Choroid plexus epithelial cell (primary cell): Measurements from ENCODE around the gene SDF4.

Experiments
- DNase-seq: peaks from one replicate; pipeline ENCODE4 v3.0.0-alpha.2; 2010; ENCODE audit warnings: low read depth
- H3K4me3 ChIP-seq: 2 replicates; pipeline ENCODE4 v1.5.1; 2011; ENCODE audit warnings: low read depth, mild to moderate bottlenecking, control low read depth, low read length, moderate library complexity
- TF ChIP-seq, protein P1 (sequence below): conservative IDR thresholded peaks from 2 replicates; pipeline ENCODE4 v1.5.1; 2011; ENCODE audit warnings: low read depth, mild to moderate bottlenecking, control low read depth, inconsistent platforms, low read length, moderate library complexity

The SDF4 gene

DNA sequence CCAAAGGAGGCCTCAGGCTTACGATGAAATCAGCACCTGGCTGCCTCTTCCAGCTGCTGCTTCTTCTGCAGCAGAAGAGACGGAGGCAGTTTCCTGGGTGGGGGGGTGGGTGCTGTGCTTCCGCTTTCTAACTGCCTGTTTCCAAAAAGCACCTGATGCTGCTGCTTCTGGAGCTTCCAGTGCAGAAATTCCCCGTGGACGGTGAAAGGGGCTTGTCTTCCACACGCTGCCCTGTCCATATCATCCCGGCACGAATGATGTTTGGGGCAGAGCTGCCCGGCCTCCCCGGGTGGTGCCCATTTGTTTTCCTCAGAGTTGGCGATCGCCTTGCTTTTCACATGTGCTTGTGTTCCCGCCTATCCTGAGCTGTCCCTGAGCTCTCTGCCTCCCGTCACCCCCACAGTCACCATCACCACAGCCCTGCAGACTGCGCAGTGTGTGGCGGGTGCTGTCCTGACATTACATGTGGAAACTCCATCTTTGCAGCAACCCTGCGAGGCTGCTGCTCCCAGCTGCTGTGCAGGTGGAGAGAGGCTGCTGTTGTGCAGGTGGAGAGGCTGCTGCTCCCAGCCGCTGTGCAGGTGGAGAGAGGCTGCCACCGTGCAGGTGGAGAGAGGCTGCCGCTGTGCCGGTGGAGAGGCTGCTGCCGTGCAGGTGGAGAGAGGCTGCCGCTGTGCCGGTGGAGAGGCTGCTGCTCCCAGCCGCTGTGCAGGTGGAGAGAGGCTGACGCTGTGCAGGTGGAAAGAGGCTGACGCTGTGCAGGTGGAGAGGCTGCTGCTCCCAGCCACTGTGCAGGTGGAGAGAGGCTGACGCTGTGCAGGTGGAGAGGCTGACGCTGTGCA lies 56.4 kb downstream of the SDF4 start:
- no peak overlapping the region for H3K4me3 ChIP-seq
- DNase-seq = no peak
- TF ChIP-seq, protein P1, sequence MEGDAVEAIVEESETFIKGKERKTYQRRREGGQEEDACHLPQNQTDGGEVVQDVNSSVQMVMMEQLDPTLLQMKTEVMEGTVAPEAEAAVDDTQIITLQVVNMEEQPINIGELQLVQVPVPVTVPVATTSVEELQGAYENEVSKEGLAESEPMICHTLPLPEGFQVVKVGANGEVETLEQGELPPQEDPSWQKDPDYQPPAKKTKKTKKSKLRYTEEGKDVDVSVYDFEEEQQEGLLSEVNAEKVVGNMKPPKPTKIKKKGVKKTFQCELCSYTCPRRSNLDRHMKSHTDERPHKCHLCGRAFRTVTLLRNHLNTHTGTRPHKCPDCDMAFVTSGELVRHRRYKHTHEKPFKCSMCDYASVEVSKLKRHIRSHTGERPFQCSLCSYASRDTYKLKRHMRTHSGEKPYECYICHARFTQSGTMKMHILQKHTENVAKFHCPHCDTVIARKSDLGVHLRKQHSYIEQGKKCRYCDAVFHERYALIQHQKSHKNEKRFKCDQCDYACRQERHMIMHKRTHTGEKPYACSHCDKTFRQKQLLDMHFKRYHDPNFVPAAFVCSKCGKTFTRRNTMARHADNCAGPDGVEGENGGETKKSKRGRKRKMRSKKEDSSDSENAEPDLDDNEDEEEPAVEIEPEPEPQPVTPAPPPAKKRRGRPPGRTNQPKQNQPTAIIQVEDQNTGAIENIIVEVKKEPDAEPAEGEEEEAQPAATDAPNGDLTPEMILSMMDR = no peak

DNA sequence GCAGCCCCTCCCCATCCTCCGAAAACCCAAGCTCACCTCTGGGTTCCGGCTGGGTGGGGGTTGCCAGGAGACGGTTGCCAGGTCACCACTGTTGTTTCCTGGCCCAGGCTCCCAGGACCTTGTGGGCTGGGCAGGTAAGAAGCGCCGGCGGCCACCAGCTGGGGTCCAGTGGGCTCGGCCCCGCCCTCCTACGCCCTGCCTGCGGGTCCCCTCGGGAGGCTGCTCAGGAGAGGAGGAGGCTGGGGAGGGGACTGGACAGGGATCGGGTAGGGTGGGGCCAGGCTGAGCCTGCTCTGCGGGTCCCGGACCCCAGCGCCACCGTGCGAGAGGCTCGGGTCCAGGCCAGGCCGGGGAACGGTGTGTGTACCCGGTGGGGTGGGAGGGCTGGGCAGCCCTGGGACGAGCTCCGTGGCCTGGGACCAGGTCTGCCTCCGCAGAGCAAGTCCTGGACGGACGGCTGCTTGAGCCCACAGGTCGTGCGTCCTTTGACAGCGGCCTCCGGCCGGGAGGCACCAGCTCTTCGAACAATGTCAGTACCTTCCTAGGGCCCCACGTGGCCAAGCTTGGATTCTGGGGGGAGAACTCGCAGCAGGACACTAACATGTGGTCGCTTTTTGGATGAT lies 57.9 kb downstream of the SDF4 start, which contains the start of gene TTLL10:
TSS of gene TTLL10 (plus strand) at position 88 of the 623 bp plus-strand sequence. CDS start 5,336 bp downstream, outside the sequence.
- DNase-seq = no peak
- TF ChIP-seq, protein P1 = no peak
- no peak within 1 kb of the TSS for H3K4me3 ChIP-seq

DNA sequence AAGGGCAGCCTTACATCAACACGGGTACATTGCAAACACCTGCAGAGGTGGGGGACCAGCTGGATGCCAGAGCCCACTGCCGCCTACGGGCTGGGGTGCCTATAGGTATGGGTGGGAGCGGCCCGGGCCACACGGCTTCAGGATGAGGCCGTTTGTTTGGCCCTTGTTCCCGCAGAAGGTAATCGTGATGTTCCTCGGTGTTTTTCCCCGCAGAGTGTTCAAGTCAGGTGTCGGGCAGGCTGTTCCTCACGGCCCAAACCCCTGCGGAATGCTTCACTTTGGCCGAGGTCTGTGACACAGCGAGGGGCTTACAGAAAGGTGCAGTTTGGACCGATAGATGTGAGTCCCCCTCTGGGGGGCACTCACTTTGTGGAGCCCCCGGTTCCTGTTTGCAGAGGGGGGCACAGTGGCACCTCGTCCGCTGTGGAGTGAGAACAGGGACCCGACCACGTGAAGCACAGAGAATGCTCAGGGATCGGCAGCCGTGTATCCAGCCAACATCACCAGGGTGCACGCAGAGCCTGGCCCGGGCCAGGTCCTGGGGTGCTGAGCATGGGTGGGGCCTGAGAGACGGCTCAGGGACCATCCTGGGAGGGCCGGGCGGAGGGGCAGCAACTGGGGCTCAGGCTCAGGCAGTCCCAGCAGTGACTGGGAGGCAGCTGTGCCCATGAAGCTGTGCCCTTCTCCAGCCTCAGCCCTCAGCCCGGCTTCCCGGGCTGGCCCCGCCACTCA lies 58.6 kb downstream of the SDF4 start:
- TF ChIP-seq, protein P1 = no peak
- H3K4me3 ChIP-seq = no peak overlapping the region
- DNase-seq = no peak

DNA sequence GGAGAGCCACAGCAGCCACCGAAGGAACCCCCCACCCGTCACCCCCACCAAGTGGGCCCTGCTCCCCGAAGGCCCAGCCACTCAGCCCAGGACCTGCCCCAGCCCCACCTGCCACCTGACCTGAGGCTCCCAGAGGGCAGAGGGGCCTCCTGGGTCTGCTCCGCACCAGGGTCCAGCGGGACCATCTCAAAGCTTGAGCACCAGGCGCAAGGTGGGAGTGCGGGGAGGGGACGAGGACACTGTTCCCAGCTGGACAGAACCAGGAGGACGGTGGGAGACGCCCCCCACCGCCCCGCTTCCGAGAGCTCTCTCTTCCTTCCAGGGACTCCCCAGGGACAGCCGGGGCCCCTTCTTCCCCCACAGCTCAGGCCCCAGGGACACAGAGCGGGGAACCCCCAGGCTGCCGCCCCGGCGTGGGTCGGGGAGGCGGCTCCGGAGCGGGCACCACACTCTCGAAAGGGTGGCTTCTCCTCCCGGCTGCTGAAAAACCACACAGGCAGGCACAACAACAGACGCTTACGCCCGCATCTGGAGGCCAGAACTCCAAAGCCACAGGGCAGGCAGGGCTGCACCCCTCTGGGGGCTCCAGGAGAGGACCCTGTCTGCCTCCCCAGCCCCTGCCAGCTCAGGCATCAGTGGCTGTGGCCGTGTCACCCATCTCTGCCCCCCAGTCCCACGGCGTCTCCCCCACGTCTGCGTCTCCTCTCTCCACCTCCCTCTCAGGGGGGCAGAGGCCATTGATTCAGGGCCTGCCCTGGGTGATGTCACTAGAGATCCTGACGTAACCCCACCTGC lies 60.1 kb downstream of the SDF4 start:
- no peak overlapping the region for H3K4me3 ChIP-seq
- no peak for DNase-seq
- TF ChIP-seq, protein P1 = no peak

DNA sequence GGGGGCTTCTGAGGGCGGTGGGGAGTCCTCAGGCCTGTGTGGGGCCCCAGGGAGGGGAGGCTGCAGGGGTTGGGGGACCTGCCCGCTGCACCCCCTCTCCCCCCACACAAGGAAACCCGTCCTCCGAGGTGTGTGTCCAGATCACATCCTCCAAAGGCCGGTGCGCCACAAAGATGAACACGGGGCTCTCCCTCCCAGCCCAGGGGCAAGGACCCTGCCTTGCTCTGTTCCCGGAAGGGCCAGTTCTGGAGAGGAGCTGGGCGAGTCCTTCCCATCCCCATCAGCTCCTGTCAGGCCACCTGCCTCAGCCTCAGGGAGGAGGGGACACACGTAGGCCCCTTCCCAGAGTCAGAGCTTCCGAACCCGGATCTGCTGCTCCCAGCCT lies 60.6 kb downstream of the SDF4 start:
- no peak for DNase-seq
- TF ChIP-seq, protein P1 = no peak
- no peak overlapping the region for H3K4me3 ChIP-seq
